Mucosa of descending colon (tissue), 3 donors: ENCODE data around the gene KRTAP17-1. TPM values are rescaled to one million over a fixed set of nuclear protein-coding genes. Genes with fewer than 3 reads are reported as not detected.

Experiments
- ATAC-seq: fragments of 200-7000 bp; cut with Tn5 transposase; one replicate; pipeline ENCODE4 v1.9.1; 2020; ENCODE audit warnings: mild to moderate bottlenecking, moderate library complexity
- DNase-seq, 3 donors: peaks; one replicate each; pipeline ENCODE4 v3.0.0-alpha.2; 2020
- H3K36me3 ChIP-seq: fragments of 200-600 bp; one replicate; pipeline ENCODE4 v1.8.0; 2021; ENCODE audit warnings: low read depth, mild to moderate bottlenecking
- H3K4me1 ChIP-seq: fragments of 200-600 bp; one replicate; pipeline ENCODE4 v1.8.0; 2021; ENCODE audit warnings: low read depth, mild to moderate bottlenecking
- H3K4me3 ChIP-seq: fragments of 200-600 bp; one replicate; pipeline ENCODE4 v1.8.0; 2021; ENCODE audit warnings: mild to moderate bottlenecking
- H3K9me3 ChIP-seq: fragments of 200-600 bp; one replicate; pipeline ENCODE4 v1.8.0; 2021; ENCODE audit warnings: mild to moderate bottlenecking
- CTCF ChIP-seq: fragments of 200-600 bp; IDR thresholded peaks from one replicate; pipeline ENCODE4 v1.8.0; 2022; ENCODE audit warnings: antibody characterized with exemption, mild to moderate bottlenecking
- intact Hi-C, 2 donors: fragments of 100-400 bp; cut with DNase I in 1 of 2; cut with micrococcal nuclease in 1 of 2; formaldehyde crosslinking; loops; one replicate each; pipeline versions ENCODE4 v1.11.0 to v1.11.1; 2022; cut with DNase I, micrococcal nuclease
- total RNA-seq, 3 donors: library from RNA; stranded (reverse); fragmentation: NEBNext Ultra II Directional in 2 of 3; extraction: Animal tissue kit (Norgen Biotek cat#: 25700) in 2 of 3; gene quantifications; one replicate each; pipeline versions ENCODE4 v1.2.1 to v1.2.4, GENCODE V29; 2021 to 2023
- donor health status: DM: no; HTN: no; CAD: no; lungs with moderate emphysema.
- donor health status: DM: no; HTN: no; CAD: no.
- donor health status: DM: no; HTN: yes; CAD: no.

The KRTAP17-1 gene
- total RNA-seq, 3 donors from 2014 or later = not detected

DNA sequence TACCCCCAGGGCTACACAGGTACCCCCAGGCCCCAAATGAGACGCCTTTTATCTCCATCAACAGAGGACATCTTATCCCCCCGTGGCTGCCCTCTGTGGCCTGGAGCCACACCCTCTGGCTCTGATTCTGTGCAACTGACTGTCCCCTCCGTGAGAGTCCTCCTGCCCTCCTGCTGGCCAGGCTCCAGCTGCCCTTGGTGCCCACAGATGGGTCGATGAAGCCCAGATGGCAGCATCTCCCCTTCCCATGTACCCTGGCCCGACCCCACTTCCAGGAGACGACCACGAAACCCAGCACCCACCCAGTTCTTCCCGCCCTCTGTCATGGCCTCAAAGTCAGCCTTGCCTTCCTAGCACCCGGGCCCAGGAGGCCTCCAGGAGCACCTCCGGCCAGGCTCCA lies 9.6 kb upstream of the KRTAP17-1 start:
- no peak for TF ChIP-seq CTCF
- DNase-seq (no peak), ATAC-seq (no peak)
- no peaks in the 10 kb centered on the region for H3K36me3 ChIP-seq
- H3K9me3 ChIP-seq = no peaks in the 10 kb centered on the region
- no peak overlapping the region for H3K4me3 ChIP-seq
- no peaks in the 10 kb centered on the region for H3K4me1 ChIP-seq
- intact Hi-C loops = no loop called here

GRCh38 chr17:41324180-41325075 lies 8.9 kb upstream of the KRTAP17-1 start:
- intact Hi-C loops = loop anchor here in 1 of 2 donors (5.0 kb wide), 1 partner anchor 417 kb away; no protein-coding TSS in a partner anchor
- ATAC-seq = peak; percentile 73
- Histone ChIP-seq H3K9me3 (peaks cover 4% of the 10 kb centered on the region), H3K36me3 (no peaks in the 10 kb centered on the region), H3K4me3 (no peak overlapping the region), H3K4me1 (no peaks in the 10 kb centered on the region)
- TF ChIP-seq CTCF = no peak
- DNase-seq = peak in 2 of 3 donors; percentile 36 to 41

DNA sequence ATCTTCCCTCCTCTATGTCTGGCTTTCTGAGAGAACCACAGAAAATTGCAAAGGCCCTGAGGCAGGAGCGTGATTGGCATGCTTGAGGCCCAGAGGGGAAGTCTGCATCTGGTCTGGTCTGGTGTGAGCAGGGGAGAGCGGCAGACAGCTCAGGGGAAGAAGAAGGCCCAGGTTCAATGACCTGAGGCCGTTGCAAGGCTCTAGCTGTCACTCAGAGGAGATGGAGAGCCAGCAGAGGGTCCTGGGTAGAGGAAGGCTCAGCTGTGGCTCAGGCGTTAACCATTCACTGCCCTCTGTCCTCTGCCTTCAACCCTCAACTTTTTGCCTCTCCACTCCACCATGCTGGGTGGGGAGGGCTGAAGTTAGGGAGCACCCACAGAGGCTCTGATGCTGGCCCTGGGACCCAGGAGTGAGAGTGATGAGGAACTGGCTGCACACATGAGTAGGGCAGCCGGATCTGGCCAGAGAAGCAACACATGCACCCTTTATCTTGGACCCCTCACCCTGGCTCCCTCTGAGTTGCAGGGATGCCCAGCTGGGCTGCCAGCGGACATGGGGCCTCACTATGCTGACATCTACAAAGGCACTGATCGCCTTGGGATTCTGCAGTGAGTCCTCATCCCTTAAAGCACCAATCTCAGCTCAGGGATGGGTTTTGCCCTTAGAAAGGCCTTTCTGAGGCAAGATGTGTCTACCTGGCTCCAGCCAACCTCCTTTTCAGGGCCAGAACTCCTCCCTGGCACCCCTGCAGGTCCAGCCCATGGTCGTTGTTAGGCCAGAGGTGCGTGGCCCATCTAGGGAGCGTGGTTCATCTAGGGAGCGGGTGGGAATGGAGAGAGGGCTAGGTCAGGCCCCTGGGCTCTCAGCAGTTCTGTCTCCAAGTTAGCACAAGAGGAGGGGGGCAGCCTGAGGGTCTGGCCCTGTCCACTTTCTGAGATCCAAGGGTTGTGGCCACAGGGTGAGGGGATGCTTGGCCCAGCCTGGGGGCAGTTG lies 7.7 kb upstream of the KRTAP17-1 start:
- peaks cover 5% of the 10 kb centered on the region for H3K9me3 ChIP-seq
- H3K36me3 ChIP-seq = no peaks in the 10 kb centered on the region
- no peaks in the 10 kb centered on the region for H3K4me1 ChIP-seq
- ATAC-seq = no peak
- H3K4me3 ChIP-seq = no peak overlapping the region
- intact Hi-C loops = loop anchor here in 1 of 2 donors (5.0 kb wide), 1 partner anchor 416 kb away; no protein-coding TSS in a partner anchor
- no peak for DNase-seq
- TF ChIP-seq CTCF = no peak

GRCh38 chr17:41322094-41322902 lies 6.8 kb upstream of the KRTAP17-1 start:
- peak; percentile 63 for TF ChIP-seq CTCF
- H3K4me1 ChIP-seq = no peaks in the 10 kb centered on the region
- H3K4me3 ChIP-seq = no peak overlapping the region
- peak in 1 of 3 donors; percentile 18 for DNase-seq
- peak; percentile 70 for ATAC-seq
- intact Hi-C loops = loop anchor here in 1 of 2 donors (5.0 kb wide), 1 partner anchor 415 kb away; no protein-coding TSS in a partner anchor
- H3K36me3 ChIP-seq = no peaks in the 10 kb centered on the region
- peaks cover 5% of the 10 kb centered on the region for H3K9me3 ChIP-seq

- Histone ChIP-seq H3K9me3 (peaks cover 5% of the 10 kb centered on the region), H3K4me1 (no peaks in the 10 kb centered on the region), H3K36me3 (no peaks in the 10 kb centered on the region), H3K4me3 (no peak overlapping the region)
- DNase-seq (no peak), ATAC-seq (no peak)
- intact Hi-C loops = no loop called here
- TF ChIP-seq CTCF = no peak
Observed at GRCh38 chr17:41318231-41318630, 2.7 kb upstream of the KRTAP17-1 start.
